22Rv1 (cell line): ENCODE measurements around the gene GDF7.

Experiments
- ZFX ChIP-seq: fragments of 450-650 bp; IDR thresholded peaks from 2 replicates; pipeline ENCODE4 v1.6.1; 2017; ENCODE audit warnings: antibody characterized with exemption, borderline replicate concordance
- TF ChIP-seq, protein P1 (sequence below): fragments of 450-650 bp; IDR thresholded peaks from 2 replicates; pipeline ENCODE4 v1.5.1; 2017; ENCODE audit warnings: mild to moderate bottlenecking

DNA sequence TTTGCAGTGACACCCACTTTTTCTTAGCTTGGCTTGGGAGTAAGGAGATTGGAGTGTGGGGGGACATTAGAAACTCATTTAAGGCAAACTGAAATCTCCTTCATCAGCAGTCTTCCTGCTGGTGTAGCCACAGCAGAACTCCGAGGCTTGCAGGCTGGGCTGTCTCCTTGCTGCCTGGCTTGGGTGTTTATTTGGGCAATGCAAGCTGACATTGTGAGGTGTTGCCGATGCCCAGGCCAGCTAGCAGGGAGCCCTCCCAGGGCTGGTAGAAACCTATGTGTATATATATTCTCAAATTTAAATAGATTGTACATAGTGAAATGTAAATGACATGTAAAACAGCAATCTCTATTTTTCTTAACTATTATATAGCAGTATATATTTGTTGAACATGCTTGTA lies 11.8 kb downstream of the GDF7 start:
- TF ChIP-seq, protein P1, sequence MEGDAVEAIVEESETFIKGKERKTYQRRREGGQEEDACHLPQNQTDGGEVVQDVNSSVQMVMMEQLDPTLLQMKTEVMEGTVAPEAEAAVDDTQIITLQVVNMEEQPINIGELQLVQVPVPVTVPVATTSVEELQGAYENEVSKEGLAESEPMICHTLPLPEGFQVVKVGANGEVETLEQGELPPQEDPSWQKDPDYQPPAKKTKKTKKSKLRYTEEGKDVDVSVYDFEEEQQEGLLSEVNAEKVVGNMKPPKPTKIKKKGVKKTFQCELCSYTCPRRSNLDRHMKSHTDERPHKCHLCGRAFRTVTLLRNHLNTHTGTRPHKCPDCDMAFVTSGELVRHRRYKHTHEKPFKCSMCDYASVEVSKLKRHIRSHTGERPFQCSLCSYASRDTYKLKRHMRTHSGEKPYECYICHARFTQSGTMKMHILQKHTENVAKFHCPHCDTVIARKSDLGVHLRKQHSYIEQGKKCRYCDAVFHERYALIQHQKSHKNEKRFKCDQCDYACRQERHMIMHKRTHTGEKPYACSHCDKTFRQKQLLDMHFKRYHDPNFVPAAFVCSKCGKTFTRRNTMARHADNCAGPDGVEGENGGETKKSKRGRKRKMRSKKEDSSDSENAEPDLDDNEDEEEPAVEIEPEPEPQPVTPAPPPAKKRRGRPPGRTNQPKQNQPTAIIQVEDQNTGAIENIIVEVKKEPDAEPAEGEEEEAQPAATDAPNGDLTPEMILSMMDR, result no peak
- TF ChIP-seq ZFX, result no peak
